Limb (tissue), 2 donors: ENCODE measurements around the gene SLC17A3.

Source experiments
- DNase-seq, 2 donors: peaks; one replicate each; pipeline ENCODE4 v3.0.0-alpha.2; 2016; ENCODE audit errors: extremely low spot score in 2 of 2

Gene SLC17A3

DNA sequence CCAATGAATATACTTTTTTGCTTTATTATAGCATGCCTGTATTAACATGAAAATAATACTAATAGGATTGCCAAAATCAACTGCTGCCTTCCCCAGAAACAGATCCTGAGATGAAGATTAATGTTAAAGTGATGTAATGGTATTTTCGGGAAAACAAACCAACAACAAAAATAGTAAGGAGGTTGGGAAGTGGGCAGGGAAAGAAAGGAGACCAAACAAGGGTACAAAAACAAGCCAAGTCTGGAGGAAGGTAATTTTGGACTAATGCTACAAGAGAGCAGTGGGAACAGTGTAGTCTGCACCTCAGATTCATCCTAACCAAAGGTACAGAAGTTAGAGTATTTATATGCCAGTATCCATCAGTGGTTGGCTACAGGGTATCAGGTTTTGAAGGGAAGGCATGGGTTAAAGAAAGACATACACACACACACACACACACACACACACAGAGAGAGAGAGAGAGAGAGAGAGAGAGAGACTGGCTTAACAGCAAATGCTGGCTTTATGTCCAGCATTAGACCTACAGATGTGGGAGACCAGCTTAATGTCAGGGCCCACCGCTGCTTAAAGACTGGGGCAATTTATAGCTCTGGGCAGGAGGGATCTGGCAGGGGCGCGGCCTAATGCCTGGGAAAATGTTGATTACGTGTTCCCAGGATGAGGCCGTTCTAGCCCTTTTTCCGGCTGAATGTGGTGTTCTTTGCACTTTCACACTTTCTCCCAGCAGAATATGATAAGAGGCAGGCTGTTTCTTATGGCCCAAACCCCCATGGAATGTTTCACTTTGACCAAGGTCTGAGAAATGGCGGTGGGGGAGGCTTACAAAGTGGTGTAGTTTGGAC, 38.4 kb downstream of the SLC17A3 start:
- no peak for DNase-seq

DNA sequence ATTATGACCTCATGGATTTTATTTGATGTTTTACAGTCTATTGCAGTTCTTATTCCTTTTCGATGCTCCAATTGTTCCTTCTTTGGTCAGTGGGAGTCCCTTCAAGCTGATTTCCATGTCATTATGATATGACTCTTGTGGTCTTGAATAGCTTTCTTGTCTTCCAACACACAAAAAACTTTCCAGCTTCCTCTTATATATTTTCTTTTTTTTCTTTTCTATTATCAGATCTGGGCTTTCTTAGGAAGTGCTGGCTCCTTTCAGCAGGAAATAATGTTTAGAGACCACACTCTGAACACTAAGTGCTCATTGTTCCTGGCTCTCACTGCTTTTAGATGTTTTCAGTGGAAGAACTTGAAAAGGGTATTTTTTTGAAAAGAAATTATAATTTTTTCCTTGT, 39.1 kb downstream of the SLC17A3 start:
- no peak for DNase-seq

DNA sequence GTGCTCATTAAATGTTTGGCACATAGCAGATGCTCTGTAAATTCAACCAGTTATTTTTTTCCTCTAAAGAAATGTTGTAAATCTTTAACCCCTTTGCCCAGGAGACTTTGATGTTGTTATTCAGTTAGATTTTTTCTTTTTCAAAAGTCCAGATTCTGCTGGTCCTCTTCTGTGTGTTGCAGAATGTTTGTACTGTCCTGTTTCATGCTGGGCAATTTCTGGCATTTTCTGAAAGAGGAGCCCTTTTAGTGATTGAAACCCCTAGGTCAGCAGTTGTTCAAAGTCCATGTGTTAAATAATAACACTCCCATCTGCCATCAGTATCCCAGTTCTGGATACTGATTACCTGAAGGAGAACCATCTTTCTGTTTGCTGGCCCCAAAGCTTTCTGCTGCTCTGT, 40.9 kb downstream of the SLC17A3 start:
- DNase-seq: no peak

DNA sequence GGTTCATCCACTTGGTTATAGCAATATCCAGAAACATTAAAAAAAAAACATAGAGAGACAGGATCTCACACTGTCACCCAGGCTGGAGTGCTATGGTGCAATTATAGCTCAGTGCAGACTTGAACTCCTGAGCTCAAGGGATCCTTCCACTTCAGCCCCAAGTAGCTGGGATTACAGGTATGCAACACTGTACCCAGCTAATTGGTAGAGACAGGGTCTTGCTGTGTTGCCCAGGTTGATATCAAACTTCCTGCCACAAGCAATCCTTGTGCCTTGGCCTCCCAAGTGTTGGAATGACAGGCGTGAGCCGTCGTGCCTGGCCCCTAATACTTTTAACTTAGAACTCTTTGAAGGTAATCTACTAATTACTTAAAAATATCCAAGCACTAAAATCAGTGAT, 41.4 kb downstream of the SLC17A3 start:
- no peak for DNase-seq

DNA sequence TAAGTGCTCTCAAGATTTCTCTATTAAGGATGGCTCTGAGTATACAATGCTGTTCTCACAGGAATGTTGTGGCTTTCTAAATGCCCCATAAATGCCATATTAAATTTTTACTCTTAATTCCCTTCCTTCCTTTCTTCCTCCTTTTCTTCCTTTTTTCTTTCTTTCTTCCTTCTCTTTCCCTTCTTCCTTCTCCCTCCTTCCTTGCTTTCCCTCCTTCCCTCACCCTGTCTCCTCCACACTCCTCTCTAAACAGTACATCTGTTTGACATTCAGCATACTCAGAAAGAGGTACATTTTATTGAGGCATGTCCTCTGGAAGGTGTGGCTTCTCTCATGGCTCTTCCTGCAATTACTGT, 41.8 kb downstream of the SLC17A3 start:
- no peak for DNase-seq

DNA sequence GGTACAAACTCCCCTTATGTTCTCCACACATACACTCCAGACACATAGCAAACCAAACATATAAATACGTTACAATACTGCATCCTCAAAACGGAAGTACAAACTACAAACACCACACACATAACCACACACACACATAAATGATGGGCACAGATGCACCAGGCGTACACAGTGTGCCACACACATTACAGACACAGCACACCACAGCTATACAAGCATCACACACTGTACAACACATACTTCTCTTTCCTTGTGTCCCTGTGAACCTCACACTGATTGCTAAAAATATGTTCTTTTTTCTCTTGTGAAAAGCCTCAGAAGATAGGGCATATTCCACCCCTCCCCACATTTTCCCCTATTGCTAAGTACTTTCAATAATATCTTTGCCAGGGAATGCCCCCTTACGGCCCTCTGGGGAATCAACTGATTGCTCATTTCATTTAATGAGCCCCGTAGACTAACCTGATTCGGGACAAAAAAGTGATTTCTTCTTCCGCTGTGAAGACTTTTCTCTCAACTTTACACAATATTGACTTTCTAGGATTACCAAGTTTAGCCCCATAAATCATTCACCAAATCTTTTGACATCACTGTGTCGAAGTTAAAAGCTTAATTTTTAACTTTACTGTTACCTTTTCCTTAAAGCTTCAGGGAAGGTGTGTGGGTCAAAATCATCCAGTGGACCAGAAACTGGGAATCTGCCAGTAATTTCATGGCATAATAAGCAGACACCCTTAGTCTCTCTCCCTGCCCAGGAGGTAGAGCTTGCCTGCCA, 42.3 kb downstream of the SLC17A3 start, which contains the start of gene SLC17A1:
SLC17A1 (minus strand) TSS at position 521 of the 775 bp plus-strand sequence. CDS start 1,495 bp downstream, outside the sequence.
- DNase-seq: no peak

DNA sequence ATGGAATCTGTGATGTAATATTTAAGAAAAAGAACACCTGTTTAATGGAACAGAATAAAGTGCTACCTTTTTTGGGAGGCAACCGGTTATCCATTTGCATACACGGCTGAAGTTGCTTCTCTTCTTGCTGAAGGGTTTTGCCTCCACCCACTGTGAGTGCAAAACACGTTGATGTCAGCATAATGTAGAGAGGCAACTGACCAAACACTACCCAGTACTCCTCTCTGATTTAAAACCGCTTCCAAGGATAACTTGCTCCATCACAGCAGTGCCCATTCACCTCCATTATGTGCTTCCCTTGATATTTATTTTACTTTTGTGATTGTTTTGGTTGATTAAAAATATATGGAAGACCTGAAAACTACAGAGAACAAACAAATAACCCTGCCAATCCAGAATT, 43.6 kb downstream of the SLC17A3 start:
- no peak for DNase-seq

DNA sequence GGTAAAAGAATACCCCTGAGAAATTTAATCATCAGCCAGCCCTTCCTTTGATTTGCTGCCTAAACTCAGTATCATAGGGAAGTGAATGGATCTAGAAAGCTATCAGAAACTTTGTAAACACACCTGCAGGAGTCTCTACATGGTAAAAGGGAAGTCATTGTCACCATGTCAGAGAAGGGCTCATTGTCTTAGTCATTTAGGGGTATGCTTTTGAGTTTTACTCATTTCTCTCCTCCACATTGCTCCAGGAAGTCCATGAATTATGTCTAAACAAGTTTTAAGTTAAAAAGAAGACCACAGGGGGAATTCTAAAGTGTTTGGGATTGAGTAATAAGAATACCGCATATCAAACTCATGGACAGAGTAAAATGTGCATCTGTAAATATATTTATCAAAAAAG, 44.7 kb downstream of the SLC17A3 start:
- DNase-seq: no peak

DNA sequence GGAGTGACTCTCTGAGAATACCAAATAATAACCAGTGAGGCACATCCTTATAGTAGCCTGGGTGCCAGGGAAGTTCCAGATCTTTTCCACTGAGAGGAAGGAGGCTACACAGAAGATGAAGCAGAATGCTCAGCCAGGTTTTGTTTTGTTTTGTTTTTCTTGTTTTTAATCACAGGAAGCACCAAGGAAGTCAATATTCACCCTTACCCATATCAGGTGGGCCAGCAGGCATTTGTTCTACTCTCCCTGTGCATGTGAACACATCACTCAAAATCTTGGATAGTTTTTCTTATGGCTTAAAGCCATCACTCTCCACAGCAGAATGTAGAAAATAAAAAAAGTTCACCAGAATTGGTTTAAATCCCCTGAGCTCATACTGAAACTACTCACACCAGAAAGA, 52.7 kb downstream of the SLC17A3 start:
- no peak for DNase-seq

DNA sequence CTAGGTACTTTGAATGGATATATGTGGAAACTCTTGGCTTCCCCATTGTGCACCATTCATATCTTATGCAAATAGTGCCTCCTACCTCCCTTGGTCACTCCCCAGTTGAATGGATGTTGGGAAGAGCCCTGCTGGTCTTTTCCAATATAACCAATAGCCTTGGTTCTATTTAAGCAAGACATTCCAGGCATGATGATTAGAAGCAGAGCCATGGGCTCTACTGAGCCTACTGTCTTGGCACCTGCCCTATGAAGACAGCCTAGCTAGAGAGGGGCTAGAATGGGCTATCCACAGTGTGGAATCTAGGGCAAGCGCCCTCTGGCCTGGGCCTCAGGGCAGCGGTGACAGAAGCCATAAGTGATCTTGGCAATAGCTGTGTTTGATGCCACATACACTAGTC, 57.8 kb downstream of the SLC17A3 start:
- no peak for DNase-seq

DNA sequence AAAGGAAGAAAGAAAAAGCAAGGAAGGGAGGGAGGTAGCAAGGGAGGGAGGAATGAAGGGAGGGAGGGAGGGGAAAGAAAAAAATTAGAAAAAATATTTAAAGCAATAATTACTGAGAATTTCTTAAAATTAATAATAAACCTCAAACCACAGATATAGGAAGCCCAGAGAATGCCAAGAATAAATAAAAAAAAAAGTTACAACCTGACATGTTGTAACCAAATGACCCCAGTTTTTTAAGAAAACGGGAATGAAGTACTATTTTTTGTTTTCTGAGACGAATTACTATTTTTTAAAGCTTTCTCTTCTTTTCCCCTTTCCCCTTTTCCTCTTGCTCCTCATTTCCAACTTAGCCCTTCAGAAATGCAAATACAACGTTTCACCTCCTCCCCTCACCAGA, 58.8 kb downstream of the SLC17A3 start:
- no peak for DNase-seq

DNA sequence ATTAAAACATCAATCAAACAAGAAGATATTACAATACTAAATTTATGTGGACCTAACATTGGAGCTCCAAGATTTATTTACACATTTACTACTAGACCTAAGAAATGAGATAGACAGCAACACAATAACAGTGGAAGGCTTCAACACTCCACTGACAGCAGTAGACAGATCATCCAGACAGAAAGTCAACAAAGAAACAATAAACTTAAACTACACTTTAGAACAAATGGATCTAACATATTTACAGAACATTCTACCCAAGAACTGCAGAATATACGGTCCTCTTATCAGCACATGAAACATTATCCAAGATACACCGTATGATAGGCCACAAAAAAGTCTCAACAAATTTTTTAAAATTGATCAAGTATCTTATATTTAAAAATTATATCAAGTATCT, 69.2 kb downstream of the SLC17A3 start:
- no peak for DNase-seq

DNA sequence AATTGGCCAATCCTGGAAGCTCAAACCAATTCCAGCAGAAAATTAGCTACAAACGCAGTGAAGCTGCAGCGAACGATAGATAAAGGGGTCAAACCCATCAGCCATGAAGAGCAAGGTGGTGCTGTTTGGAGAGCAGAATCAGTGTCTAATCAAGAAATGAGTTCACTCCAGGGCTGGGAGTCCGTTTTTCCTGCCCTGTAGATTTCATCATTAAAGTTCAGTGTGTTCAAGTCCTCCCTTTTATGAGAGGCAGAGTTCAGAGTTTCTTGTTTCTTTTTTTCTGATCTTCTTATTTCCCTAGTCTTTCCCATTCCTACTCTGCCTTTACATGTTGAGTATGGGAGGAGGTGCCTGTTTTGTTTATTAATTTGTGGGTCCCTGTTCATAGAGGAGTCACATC, 72.6 kb downstream of the SLC17A3 start:
- no peak for DNase-seq
